Cardiac muscle cell (in vitro differentiated cells and primary cell): Measurements from ENCODE around the gene TOR1AIP2. TPM values are rescaled to one million over a fixed set of nuclear protein-coding genes. Genes with fewer than 3 reads are reported as not detected.
"Not testable (repeated sequence)": the region's sequence is repeated elsewhere in the genome, so short reads cannot be mapped to it uniquely, and the experiment has no call there.

Experiments
- DNase-seq, 2 donors: peaks; one replicate each; pipeline versions ENCODE4 v3.0.0 to v3.0.0-alpha.2; 2010 to 2017; ENCODE audit warnings: low read depth in 1 of 2, low spot score in 1 of 2
- H3K27ac ChIP-seq: fragments of 200-600 bp; sonication (generic); 2 replicates; pipeline ENCODE4 v1.5.1; 2016
- H3K27me3 ChIP-seq: fragments of 200-600 bp; sonication (generic); 2 replicates; pipeline ENCODE4 v1.6.0; 2016; ENCODE audit warnings: control low read depth
- H3K36me3 ChIP-seq: fragments of 200-600 bp; sonication (generic); 2 replicates; pipeline ENCODE4 v1.5.1; 2016; ENCODE audit warnings: control low read depth
- H3K4me1 ChIP-seq: fragments of 200-600 bp; sonication (generic); 2 replicates; pipeline ENCODE4 v1.8.1; 2017; ENCODE audit warnings: low read depth, mild to moderate bottlenecking, mixed run types
- H3K4me3 ChIP-seq: fragments of 200-600 bp; sonication (generic); 2 replicates; pipeline ENCODE4 v1.5.1; 2016; ENCODE audit warnings: mild to moderate bottlenecking
- H3K9me3 ChIP-seq: fragments of 200-600 bp; sonication (generic); 2 replicates; pipeline ENCODE4 v1.5.1; 2017; ENCODE audit warnings: low read depth, mild to moderate bottlenecking, control low read depth
- polyA plus RNA-seq: library from polyadenylated mRNA; unstranded; fragments of >200 nt; fragmentation: Nextera tagmentation; extraction: Ambion mirVana; gene quantifications from 2 replicates; pipeline ENCODE4 v1.2.1, GENCODE V29; 2016
- total RNA-seq: library from RNA; depleted of rRNA; stranded (reverse); fragments of >200 nt; gene quantifications from 2 replicates; pipeline ENCODE4 v1.2.3, GENCODE V29; 2016
- TF ChIP-seq, protein P1 (sequence below): IDR thresholded peaks from 2 replicates; pipeline ENCODE4 v1.5.1; 2012; ENCODE audit warnings: low read depth, mild to moderate bottlenecking, low read length

Gene TOR1AIP2
- total and polyA plus RNA-seq, 2 experiments from 2014 or later: 20.7 to 75.6 TPM

GRCh38 chr1:179808503-179808902 lies 69.1 kb downstream of the TOR1AIP2 start:
- no peaks in the 10 kb centered on the region for H3K9me3 ChIP-seq
- H3K36me3 ChIP-seq: no peaks in the 10 kb centered on the region
- TF ChIP-seq, protein P1, sequence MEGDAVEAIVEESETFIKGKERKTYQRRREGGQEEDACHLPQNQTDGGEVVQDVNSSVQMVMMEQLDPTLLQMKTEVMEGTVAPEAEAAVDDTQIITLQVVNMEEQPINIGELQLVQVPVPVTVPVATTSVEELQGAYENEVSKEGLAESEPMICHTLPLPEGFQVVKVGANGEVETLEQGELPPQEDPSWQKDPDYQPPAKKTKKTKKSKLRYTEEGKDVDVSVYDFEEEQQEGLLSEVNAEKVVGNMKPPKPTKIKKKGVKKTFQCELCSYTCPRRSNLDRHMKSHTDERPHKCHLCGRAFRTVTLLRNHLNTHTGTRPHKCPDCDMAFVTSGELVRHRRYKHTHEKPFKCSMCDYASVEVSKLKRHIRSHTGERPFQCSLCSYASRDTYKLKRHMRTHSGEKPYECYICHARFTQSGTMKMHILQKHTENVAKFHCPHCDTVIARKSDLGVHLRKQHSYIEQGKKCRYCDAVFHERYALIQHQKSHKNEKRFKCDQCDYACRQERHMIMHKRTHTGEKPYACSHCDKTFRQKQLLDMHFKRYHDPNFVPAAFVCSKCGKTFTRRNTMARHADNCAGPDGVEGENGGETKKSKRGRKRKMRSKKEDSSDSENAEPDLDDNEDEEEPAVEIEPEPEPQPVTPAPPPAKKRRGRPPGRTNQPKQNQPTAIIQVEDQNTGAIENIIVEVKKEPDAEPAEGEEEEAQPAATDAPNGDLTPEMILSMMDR: no peak
- H3K27me3 ChIP-seq: peaks cover 24% of the 10 kb centered on the region
- H3K4me1 ChIP-seq: no peaks in the 10 kb centered on the region
- no peak for DNase-seq
- no peak overlapping the region for H3K4me3 ChIP-seq
- no peak overlapping the region for H3K27ac ChIP-seq

- Histone ChIP-seq H3K4me3 (no peak overlapping the region), H3K9me3 (no peaks in the 10 kb centered on the region), H3K4me1 (no peaks in the 10 kb centered on the region), H3K27ac (no peak overlapping the region), H3K36me3 (no peaks in the 10 kb centered on the region), H3K27me3 (peaks cover 24% of the 10 kb centered on the region)
- TF ChIP-seq, protein P1: no peak
- DNase-seq: peak in 1 of 2 donors; percentile 97
Observed at GRCh38 chr1:179807691-179808485, 69.7 kb downstream of the TOR1AIP2 start.

GRCh38 chr1:179807291-179807690 lies 70.3 kb downstream of the TOR1AIP2 start:
- no peaks in the 10 kb centered on the region for H3K4me1 ChIP-seq
- TF ChIP-seq, protein P1: no peak
- no peak for DNase-seq
- H3K27me3 ChIP-seq: peaks cover 19% of the 10 kb centered on the region
- H3K36me3 ChIP-seq: no peaks in the 10 kb centered on the region
- H3K27ac ChIP-seq: no peak overlapping the region
- no peak overlapping the region for H3K4me3 ChIP-seq
- H3K9me3 ChIP-seq: no peaks in the 10 kb centered on the region

GRCh38 chr1:179806333-179806732 lies 71.3 kb downstream of the TOR1AIP2 start:
- Histone ChIP-seq H3K36me3 (no peaks in the 10 kb centered on the region), H3K4me1 (no peaks in the 10 kb centered on the region), H3K9me3 (no peaks in the 10 kb centered on the region), H3K4me3 (no peak overlapping the region), H3K27ac (no peak overlapping the region), H3K27me3 (peaks cover 10% of the 10 kb centered on the region)
- TF ChIP-seq, protein P1: no peak
- no peak for DNase-seq

GRCh38 chr1:179805291-179806195 lies 72.1 kb downstream of the TOR1AIP2 start:
- no peaks in the 10 kb centered on the region for H3K4me1 ChIP-seq
- H3K4me3 ChIP-seq: no peak overlapping the region
- H3K36me3 ChIP-seq: no peaks in the 10 kb centered on the region
- TF ChIP-seq, protein P1: no peak
- no peak overlapping the region for H3K27ac ChIP-seq
- H3K9me3 ChIP-seq: no peaks in the 10 kb centered on the region
- peaks cover 2% of the 10 kb centered on the region for H3K27me3 ChIP-seq
- peak in 1 of 2 donors; percentile 45 for DNase-seq

GRCh38 chr1:179804417-179804816 lies 73.2 kb downstream of the TOR1AIP2 start:
- H3K4me3 ChIP-seq: not testable (repeated sequence)

More at GRCh38 chr1:179804417-179804816, 73.2 kb downstream of the TOR1AIP2 start:
- not testable (repeated sequence) for H3K4me1 ChIP-seq, H3K27ac ChIP-seq, H3K27me3 ChIP-seq, H3K36me3 ChIP-seq, DNase-seq, H3K9me3 ChIP-seq
